Bone marrow (tissue), 2 donors: ENCODE measurements around the gene FAM120B.
"Not testable (repeated sequence)": the region's sequence is repeated elsewhere in the genome, so short reads cannot be mapped to it uniquely, and the experiment has no call there.

Experiments
- DNase-seq, 2 donors: peaks; one replicate each; lab custom pipeline; 2025; lab: John Stamatoyannopoulos, UW

FAM120B gene

DNA sequence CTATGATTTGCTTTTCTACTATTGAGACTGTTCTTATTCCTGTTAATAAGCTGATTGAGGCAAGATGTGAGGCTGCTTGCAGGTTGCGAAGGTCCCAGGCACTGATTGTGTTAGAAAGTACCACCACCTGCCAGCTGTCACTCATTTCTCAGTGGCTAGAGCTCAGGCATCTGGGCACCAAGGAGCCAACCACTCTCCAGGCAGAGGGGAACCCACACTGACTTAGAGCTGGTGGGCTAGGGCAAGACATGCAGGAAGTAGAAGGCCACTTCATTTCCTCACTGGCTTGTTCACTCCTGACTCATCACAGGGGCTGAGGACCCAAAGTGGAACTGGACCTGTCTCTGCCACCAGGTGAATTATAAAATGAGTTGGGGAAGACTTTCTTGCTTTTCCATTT, 7.9 kb upstream of the FAM120B start:
- no peak for DNase-seq

DNA sequence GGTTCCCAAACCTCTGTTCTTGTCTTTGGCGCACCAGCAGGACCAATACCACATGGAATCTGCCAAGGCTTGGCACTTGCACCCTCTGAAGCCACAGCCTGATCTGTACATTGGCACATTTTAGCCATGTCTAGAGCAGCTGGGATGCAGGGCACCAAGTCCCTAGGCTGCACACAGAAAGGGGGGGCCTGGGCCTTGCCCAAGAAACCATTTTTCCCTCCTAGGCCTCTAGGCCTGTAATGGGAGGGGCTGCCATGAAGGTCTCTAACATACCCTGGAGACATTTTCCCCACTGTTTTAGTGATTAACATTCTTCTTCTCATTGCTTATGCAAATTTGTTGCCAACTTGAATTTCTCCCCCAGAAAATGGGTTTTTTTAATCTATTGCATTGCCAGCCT, 5.4 kb upstream of the FAM120B start:
- no peak for DNase-seq

DNA sequence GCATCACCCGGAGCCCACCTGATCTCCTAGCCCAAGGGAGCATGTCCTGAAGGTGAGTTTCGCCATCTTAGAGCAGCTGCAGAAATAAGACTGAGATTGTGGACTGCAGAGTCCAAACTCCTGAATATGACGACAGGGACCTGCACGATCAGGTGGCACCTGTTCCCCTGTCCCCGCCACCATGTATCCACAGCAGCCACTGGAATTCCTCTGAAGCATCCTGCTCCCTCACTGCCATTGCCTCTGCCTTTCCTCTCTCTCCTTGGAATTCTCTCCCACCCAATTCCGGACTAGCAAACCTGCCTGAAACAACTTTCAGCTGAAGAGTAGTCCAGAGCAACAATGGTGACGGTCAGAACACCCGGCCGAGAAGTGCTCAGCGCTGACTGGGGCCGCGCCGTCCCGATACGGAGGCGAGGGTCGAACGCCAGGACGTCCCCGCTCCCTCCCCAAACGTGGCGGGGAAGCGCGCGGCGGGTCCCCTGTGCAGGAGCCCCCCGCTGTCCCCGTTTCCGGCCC, 694 bp upstream of the FAM120B start:
- DNase-seq = no peak

DNA sequence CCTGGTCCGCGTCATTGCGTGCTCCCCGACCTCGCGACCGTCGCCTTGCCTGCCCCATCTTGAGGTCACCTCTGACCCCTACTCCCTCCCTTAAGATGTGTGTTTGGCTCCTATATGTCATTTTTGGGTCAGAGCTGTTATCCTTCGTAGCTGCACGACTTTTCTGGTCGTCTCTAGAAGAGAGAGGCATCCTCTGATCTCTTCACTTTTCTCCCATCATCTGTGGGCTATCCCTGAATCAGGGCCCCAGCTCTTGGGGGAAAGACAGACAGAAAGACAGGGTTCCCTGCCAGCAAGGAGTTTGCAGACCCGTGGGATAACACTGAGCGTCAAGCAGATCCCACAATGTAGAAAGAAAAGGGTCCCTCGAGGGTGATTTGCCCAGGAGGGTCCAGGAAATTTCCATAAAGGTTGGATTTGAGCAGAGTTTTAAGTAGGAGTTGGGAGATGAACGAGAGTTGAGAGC, 555 bp downstream of the FAM120B start:
- DNase-seq = no peak

DNA sequence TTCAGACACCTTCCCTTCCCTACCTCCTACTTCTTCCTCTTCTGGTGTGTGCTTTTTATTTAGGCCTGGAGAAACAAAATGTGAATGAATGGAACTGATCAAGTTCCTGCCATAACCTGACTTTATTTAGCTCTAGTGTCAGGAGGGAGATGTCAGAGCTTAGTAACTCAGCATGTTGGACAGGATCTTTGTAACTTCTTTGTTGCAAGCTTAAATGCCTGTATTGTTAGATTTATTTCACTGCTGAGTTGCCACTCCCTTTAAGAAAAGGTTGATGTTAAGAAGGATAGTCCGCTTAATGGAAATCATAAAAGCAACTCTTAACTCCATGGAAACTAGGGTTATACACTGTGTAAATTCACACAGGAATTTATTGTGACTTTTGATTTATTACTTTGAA, 2.2 kb downstream of the FAM120B start:
- no peak for DNase-seq

DNA sequence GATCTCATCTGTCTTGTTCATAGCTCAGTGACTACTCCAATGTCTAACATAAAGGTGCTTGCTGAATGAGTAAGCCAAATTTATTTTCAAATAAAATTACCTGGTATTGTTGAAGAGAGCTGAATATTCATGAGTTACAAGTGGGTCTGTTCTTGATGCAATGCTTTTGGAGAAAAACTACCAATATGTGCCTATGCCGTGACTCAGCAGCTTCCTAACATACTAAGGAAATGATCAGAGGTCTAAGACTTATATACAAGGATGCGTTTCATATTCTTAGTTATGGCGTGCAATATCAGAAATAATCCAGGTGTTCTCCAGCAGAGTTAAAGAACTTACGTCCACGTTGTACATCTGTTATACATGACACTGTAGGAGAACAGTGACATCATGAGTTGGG, 5.1 kb downstream of the FAM120B start:
- DNase-seq = no peak

DNA sequence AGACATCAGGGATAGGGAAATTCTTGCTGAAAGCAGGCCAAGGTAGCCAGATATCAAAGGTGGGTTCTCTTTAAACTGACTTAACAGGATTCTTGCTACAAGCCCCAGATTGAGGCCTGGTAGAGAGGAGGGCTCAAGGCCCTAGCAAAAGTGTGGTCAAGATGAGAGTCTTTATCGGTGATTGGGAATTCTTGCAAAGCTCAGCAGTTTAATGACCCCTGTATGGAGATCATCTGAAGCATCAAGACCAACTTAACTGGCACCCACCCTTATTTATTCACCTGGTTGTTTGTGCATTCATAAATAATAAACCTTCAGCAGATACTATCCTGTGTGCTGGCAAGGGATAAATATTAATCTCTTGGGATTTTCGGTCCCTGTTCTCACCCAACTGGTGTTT, 6.3 kb downstream of the FAM120B start:
- no peak for DNase-seq

DNA sequence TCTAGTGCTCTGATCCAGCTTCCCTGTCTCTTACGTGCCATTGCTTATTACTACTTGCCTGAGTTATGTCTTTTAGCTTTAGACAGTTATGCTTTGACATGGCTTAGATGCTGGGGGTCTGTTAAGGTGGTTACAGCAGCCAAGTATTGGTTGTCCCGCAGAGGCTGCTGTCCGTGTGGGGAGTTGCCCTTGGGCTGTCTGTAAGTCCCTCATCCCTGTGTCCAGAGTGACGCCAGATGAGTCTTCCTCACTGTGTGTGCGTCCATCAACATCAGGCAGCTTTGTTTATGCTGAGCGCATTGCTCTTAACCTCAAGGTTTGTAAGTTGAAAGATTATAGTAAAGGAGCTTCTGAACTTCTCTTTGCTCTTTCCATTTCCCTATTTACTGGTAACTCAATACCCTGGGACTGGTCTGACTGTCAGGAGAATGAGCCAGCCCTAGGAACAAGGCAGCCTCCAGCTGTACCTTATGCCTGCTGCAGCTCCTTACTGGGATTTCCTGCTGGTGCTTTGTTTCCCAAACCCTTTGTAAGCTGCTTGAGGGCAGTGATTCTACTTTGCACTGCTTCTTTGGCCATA, 7.2 kb downstream of the FAM120B start:
- DNase-seq = no peak

DNA sequence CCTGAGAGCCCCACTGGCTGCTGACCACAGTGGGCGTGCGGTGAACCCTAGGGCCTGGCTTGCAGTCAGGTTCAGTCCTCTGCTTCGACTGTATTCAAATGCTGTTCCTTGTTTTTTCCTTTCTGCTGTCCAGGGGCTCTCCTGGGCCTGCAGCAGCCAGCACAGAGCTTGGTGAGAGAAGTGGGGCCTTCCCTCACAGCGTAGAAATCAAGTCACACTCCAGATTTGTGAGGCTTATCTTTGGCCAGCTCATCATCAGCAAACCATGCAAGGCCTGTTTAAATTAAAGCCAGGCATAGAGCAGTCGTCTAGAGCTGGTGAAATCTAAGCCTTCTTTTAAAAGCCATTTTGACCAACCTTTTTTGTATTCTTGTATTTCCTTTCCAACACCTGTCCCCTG, 8.4 kb downstream of the FAM120B start:
- DNase-seq = no peak

DNA sequence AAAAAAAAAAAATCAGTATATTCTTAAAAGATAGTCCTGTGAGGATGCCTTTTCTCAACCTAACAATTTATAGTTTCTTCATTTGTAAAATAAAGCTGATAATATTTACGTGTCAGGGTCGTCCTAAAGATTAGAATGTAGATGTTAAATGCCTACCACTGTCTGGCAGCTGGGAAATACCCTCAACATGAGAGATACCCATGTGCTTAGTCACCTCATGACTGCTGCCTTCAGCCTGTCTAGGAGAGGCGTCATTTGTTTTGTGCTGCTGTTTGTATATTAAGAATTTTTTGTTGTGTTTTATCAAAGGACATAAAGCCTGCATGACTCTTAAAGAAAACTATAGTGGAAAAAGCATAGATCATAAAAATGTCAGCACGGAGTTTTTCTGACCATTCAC, 9.5 kb downstream of the FAM120B start:
- no peak for DNase-seq

DNA sequence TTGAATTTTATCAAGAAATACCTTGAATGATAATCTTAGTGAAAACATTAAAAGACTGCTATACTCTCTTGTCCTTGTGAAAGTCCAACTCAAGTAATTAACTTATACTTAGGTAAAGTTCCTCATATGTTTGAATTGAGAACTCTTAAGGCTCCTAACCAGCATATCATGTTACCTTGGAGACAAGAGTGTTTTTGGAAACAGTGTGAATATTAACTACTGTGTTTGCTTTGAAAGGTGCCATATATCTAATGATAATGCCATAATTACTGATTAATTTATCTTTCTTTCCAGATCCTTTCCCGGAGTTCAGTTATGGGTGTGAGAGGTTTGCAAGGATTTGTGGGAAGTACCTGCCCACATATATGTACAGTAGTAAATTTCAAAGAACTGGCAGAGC, 10.5 kb downstream of the FAM120B start:
- DNase-seq = no peak

DNA sequence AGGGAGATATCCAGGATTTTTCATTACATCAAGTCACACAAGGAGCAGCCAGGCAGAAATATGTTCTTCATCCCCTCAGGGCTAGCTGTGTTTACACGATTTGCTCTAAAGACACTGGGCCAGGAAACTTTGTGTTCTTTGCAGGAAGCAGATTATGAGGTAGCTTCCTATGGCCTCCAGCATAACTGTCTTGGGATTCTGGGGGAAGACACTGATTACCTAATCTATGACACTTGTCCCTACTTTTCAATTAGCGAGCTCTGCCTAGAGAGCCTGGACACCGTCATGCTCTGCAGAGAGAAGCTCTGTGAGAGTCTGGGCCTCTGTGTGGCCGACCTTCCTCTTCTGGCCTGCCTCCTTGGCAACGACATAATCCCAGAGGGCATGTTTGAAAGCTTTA, 11.2 kb downstream of the FAM120B start:
- peak in 1 of 2 donors; percentile 33 for DNase-seq

DNA sequence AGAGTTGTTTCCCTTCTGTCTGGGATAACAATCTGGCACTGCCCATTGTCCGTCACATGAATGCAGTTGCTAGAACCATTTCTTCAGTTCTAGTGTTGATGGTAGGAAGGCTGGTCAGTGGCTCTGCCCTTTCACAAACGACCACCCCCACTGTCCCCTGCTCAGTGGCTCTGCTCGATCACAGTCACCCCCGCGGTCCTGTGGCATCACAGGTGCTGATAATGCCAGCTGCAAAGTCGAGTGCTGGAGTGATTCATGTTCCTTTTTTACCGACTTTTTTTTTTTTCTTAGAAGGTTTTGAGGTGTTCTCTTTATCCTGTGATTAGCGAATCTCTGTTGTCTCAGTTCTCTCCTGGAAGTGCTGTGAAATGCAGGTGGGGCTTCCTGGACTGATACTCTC, 22.8 kb downstream of the FAM120B start:
- DNase-seq = no peak

DNA sequence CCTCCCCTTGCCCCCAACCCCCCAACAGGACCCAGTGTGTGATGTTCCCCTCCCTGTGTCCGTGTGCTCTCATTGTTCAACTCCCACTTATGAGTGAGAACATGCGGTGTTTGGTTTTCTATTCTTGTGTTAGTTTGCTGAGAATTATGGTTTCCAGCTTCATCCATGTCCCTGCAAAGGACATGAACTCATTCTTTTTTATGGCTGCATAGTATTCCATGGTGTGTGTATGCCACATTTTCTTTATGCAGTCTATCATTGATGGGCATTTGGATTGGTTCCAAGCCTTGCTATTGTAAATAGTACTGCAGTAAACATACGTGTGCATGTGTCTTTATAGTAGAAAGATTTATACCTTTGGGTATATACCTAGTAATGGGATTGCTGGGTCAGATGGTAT, 28.6 kb downstream of the FAM120B start:
- DNase-seq = not testable (repeated sequence)

DNA sequence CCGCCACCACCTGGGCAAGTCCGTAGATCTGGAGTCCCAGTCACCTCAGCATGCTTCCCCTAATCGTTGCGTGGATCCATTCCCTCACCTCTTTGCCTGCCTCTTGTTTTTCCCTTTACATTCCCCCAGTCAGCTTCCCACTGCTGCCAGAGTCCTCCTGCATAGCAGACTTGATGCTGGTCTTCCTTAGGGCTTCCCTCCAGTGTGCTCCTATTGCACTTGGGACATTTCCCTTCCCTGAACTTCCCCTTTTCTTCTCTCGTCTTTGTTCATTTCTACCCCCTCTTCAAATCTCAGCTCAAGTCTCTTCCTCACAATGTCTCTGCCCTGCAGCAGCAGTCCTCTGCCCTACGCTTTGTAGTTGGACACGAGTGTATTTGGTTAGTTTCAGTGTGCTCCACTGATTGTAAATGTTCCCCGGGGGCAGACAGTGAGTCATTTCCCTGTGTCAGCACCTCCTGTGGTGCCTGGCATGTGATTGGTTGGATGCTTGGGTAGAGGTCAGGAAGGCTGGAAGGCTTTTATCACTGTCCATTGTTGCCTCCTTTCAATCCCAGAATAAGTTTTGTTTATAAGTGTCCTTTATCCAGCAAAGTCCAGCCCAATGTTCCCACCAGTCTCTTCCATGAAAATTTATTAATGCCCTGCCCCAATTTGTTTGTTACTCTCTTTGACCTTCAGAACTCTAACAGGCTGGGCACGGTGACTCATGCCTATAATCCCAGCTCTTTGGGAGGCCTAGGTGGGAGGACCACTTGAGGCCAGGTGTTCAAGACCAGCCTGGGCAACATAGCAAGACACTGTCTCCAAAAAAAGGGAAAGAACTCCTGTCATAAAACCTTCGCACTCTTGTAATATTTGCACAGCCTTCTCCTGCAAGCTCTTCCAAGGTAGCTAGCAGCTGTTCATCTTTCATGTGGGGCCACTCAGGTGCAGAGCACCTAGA, 38.3 kb downstream of the FAM120B start:
- DNase-seq = no peak

DNA sequence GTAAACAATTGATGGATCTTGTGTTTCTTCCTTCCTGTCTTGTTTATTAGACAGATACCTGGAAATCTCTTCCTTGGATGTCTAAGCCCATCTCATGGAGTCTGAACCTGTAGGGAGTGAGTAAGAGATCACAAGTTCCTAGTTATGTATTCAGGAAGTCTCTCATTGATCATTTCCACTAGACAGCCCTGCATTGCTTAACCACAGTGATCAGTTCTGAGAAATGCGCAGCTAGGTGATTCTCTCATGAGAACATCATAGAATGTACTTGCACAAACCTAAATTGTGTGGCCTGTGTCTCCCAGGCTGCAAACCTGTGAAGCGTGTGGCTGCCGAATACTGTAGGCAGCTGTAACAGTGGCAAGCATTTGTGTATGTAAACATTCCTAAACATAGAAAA, 39.1 kb downstream of the FAM120B start:
- no peak for DNase-seq

DNA sequence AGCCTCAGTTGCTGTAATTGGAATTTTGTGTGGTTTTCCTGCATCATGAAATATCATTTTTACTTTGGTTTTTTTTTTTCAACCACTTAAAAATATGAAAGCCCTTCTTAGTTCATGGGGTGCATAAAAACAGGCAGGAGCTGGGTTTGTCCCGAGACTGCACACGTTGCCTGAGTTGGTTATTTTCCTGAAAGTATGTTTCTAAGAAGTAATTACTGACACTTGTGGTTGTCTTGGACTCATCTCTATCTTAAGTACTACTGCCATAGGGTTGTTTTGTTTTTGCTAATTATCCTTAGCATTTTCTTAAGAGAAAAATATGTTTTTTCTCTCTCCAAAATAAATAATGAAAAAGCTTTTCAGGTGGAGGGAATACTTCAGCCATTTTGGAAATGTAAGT, 40.1 kb downstream of the FAM120B start:
- no peak for DNase-seq

DNA sequence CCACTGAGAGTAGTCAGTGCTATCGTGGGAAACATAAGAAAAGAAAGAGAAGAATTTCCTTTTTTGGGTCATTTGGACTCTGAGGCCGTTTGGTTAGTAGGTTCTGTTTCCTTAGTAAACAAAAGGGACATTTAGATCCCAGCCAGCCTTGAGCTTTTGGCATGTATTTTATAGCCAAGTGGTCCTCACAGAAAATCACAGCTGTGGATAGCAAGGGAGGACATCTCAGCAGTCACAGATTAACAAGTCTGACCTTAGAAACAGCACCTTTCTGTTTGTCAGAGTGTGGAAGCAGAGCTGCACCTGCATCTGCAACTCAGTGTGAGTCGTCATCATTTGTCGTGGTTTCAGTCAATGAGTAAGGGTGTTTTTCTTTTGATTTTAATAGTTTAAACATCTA, 40.5 kb downstream of the FAM120B start:
- DNase-seq = no peak

DNA sequence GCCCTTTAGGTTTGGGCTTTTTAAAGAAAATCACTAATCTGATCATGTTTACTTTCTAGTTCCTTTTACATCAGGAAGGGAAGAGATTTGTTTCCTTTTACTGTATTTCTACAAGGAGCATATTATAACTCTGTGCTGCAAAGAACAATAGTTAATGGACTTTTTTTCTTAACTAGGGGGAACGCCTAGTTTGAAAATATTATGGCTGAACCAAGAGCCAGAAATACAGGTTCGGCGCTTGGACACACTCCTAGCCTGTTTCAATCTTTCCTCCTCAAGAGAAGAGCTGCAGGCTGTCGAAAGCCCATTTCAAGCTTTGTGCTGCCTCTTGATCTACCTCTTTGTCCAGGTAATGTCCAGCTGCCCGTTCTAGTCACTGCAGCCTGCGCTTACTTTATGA, 41.4 kb downstream of the FAM120B start:
- DNase-seq = no peak

DNA sequence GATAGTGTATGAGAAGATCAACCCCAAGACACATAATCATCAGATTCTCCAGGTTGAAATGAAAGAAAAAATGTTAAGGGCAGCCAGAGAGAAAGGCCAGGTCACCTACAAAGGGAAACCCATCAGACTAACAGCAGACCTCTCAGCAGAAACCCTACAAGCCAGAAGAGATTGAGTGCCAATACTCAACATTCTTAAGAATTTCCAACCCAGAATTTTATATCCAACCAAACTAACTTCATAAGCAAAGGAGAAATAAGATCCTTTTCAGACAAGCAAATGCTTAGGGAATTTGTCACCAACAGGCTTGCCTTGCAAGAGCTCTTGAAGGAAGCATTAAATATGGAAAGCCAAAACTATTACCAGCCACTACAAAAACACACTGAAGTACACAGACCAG, 44.9 kb downstream of the FAM120B start:
- DNase-seq = not testable (repeated sequence)

DNA sequence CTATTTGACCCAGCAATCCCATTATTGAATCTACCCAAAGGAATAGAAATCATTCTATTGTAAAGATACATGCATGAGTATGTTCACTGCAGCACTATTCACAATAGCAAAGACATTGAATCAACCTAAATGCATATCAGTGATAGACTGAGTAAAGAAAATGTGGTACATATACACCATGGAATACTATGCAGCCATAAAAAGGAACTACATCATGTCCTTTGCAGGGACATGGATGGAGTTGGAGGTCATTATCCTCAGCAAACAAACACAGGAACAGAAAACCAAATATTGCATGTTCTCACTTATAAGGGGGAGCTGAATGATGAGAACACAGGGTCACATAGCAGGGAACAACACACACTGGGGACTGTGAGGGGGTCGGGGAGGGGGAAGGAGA, 48.6 kb downstream of the FAM120B start:
- DNase-seq = not testable (repeated sequence)

DNA sequence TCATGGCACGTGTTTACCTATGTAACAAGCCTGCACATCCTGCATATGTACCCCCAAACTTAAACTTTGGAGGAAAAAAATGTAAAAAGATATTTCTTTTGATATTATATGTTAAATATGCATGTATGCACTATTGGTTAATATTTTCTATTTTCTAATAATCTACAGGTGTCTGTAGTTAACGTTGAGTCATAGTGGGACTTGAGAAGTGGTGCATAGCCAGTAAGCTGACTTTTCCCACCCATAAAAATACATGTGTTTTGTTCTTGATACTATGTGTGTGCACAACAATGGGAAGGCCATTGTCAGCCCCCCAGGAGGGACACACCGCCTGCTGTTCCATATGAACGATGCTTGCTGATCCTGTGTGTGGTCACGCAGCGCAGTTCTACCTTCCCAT, 49.1 kb downstream of the FAM120B start:
- DNase-seq = no peak

DNA sequence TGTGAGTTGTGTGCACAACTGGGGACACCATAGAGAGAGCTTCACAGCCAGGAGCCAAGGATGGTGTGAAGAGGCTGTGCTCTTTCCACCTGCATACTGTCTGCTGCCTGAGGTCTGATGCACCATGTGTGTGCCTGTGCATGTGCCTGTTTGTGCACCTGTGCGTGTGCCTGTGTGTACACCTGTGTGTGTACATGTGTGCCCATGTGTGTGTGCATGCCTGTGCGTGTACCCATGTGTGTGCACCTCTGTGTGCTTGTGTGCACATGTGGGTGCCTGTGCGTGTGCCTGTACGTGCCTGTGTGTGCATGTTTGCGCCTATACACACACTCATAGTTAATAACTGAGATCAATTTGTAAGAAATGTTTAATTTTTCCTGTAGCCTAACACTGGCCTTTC, 51.3 kb downstream of the FAM120B start:
- no peak for DNase-seq
